HUDEP-2 (cell line): ENCODE measurements around the gene FBXL5.
A peak's percentile ranks its signal among the peaks of the same experiment; 100 is the strongest.

Experiments
- DNase-seq, 76 experiments: peaks; one replicate each; lab custom pipeline; 2025; ENCODE audit not compliant: unreplicated experiment in 76 of 76; lab: John Stamatoyannopoulos, UW

FBXL5 gene

GRCh38 chr4:15676899-15677298 lies 21.7 kb upstream of the FBXL5 start:
- no peak for DNase-seq

DNA sequence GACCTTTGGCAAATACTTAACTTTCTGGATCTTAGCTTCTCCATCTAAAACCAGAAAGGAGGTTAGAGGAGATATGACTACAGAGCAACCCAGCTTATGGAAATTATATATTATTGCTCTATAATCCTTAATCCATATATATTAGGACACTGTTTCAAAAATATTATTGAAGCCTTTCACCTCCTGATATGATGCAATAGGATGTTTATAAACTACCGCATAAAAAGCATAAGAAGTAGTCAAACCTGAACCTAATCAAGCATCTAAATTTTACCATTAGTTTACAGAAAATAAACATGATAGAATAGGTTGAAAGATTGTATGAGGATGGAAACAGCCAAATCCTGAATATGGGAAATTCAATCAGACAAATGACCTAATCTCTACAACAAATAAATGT lies 20.9 kb upstream of the FBXL5 start:
- no peak for DNase-seq

GRCh38 chr4:15675356-15675755 lies 20.2 kb upstream of the FBXL5 start:
- DNase-seq, result no peak

- no peak for DNase-seq
Measured at GRCh38 chr4:15674926-15675325, 19.8 kb upstream of the FBXL5 start.

DNA sequence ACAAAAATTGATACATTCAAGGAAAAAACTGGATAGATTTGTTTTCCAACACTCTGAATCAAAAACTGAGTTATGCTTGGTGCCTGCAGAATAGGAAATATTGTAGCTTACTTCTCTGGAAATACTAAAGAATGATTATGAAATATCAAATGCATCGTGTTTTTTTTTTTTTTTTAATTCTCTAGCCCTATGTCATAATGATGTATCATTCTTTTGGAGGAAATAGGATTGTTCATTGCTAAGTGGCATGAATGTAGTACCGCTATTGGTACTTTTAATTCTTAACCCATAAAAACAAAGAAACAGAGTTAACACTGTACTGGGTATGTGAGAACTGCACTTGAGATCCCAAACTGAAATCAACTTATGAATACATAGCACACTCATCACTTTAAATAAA lies 18.9 kb upstream of the FBXL5 start:
- DNase-seq, result no peak

- DNase-seq, result no peak
Measured at GRCh38 chr4:15673337-15673736, 18.2 kb upstream of the FBXL5 start.

DNA sequence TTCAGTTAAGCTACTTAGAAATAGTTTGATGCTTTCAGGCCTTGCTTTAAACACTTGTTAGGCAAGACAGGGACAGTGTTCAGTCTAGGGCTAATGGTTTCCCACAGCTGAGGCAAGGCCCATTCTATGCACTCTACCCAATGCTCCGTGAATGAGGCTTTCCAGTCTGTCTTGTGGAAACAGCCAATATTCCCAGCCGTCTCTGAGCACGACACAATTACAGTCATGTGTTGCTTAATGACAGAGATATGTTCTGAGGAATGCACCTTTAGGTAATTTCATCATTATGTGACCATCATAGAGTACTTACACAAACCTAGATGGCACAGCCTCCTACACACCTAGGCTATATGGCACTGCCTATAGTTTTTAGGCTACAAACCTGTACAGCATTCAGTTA lies 16.9 kb upstream of the FBXL5 start:
- DNase-seq, result peak in 1 of 76 experiments; percentile 2

DNA sequence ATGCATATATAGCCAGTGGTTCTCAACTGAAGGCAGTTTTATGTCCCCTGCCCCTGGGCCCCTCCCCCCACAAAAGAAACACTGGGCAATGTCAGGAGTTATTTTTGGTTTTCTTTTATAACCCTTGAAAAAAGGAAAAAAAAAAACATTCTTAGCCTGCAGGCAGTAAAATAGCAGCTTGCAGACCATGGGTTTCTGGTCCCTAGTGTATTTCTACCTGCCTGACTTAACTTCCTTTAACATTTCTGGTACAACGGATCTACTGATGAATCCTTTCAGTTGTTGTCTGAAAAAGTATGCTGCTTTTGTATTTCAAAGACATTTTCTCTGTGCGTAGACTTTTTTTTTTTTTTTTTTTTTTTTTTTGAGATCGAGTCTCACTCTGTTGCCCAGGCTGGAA lies 15.4 kb upstream of the FBXL5 start:
- no peak for DNase-seq

- no peak for DNase-seq
Measured at GRCh38 chr4:15668566-15669435, 13.6 kb upstream of the FBXL5 start.

DNA sequence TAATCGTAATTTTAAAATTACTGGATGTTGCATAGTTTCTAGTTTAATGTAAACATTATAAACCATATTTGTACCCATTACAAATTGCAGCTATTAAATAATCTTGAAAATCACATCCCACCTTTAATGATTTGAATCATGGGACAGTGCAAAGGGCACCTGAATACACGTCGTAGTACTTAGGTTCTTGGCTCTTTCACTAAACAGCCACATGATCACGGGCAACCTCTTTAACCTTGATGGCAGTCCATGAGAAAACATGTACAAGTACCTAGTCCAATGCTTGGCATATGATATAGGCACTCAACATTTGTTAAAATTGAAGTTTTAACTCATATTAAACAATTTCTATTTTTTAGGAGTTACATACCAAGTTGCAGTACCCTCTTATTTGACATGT lies 11.8 kb upstream of the FBXL5 start:
- no peak for DNase-seq

DNA sequence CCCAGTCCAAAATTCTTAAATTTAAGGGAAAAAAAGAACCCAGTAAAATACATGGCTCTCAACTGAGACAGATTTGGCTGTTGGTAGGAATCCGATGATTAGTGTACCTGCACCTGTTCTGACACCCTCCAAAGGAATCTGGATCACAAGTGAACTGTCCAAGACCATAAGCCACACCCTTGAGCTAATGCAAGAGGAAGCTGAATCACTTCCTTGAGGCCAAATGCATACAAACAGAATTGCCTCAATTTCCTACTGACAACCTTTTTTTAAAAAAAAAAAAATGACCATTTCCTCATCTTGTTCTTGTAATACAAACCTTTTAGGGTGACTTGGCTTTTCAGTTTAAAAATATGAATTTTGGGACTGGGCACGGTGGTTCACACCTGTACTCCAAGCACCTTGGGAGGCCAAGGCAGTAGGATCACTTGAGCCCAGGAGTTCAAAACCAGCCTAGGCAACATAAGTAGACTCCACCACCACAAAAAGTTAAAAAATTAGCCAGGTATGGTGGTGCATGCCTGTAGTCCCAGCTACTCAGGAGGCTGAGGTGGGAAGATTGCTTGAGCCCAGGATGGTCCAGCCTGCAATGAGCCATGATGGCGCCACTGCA lies 10.7 kb upstream of the FBXL5 start:
- no peak for DNase-seq

- no peak for DNase-seq
Measured at GRCh38 chr4:15659768-15660570, 4.8 kb upstream of the FBXL5 start.

DNA sequence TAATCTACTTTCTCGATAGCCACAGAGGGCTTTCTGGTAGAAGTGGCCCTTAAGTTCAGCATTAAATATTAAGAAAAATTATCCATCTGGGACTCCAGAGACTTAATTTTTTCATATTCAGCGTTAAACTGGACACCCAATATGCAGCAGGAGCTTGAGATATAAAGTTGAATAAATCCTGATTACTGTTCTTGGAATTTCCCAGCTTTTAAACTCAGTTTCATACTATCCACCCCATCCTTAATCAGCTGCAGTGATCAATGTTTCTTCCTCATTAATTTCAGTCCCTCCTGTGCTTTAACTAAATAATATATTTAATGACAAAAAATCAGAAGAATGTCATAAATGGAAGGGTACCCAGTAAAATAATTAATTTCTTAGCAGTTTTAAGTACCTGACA lies 3.6 kb upstream of the FBXL5 start:
- no peak for DNase-seq

- DNase-seq, result no peak
Measured at GRCh38 chr4:15658136-15658770, 3.1 kb upstream of the FBXL5 start.

DNA sequence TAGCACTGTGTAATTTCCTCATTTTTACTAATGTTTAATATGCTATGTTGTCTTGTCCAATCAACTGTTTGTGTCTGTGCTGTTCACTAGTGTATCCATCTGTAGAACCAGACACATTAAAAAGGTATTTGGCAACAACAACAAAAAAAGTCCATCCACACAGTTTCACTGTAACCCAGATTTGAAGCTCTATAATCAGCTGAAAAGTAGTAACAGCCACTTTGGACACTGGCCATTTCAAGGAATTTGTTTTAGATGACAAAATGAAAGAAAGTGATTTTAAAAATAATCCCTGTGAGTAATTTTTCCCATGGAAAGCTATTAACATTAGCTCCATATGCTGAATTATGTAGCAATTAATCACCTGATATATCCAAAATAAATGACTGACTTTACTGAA lies 2.2 kb upstream of the FBXL5 start:
- no peak for DNase-seq

DNA sequence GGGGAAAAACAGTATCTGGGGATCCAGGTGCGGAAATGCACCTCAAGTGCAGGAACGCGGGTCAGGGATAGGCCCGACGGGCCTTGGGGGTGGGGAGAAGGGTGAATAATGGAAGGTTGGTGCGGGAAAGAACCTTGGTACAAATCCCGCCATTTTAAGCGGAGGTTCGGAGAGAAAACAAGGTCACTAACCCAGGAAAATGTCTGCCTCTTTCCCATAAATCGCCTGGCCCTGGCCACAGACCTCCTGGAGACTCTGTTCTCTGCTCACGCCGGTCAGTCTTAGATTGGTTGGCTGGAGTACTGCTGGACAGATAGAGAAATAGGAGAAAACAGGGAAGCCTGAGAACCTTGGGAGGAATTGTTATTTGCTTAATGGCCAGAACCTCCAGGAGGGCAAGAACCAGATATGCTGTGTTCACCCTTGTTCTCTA lies 897 bp upstream of the FBXL5 start:
- no peak for DNase-seq

- DNase-seq, result peak in 36 of 76 experiments; percentile 0 to 69 (median 19)
Measured at GRCh38 chr4:15654593-15655222, 449 bp downstream of the FBXL5 start.

GRCh38 chr4:15653864-15654592 lies 1.1 kb downstream of the FBXL5 start:
- peak in 67 of 76 experiments; percentile 1 to 79 (median 38) for DNase-seq

DNA sequence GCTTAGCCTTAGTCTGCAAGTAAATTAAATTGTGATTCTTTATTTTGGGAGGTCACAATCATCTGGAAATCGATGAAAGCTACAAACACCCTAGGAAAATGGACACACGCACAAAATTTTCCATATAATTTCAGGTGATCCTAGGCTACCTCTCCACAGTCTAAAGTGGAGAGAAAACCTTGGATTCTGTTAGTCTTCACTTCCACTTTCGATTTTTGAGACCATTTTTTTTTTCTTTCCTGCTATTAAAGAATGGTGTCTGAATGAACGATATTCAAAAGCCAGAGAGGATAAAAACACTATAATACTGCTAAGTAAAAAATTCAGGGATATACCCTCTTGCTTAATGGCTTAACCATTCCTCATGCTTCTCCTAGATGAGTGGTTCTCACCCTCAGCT lies 1.7 kb downstream of the FBXL5 start:
- no peak for DNase-seq

DNA sequence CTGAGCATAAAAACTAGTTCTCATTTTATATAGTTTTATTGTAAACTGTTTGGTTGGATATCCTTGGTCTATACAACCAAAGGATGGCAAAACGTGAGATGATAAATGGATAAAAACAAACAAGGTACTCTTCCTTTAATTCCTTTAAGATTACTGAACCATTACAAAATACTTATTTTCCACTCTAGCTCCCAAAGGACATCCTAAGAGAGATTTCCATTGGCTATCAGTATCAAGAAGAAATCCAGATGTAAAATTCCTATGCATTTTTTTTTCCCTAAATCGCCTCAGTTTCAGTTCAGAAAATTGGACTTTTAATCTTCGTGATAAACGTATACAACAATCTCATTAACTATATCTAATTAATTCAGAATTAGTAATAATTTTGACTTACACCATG lies 2.3 kb downstream of the FBXL5 start:
- DNase-seq, result no peak
